SJCRH30 (cell line): ENCODE results near the gene CFAP43. TPM values are rescaled to one million over a fixed set of nuclear protein-coding genes. Genes with fewer than 3 reads are reported as not detected.
A peak's percentile ranks its signal among the peaks of the same experiment; 100 is the strongest.

ENCODE experiments used
- DNase-seq, 2 experiments: peaks; one replicate each; pipeline ENCODE4 v3.0.0-alpha.2; 2015 to 2020
- H3K27ac ChIP-seq: fragments of 250-450 bp; sonication (Bioruptor Pico); 2 replicates; pipeline ENCODE4 v1.5.1; 2020; ENCODE audit warnings: mild to moderate bottlenecking, moderate library complexity
- H3K27me3 ChIP-seq: fragments of 250-450 bp; sonication (Bioruptor Pico); 2 replicates; pipeline ENCODE4 v1.5.1; 2020; ENCODE audit warnings: mild to moderate bottlenecking, moderate library complexity
- H3K36me3 ChIP-seq: fragments of 250-450 bp; sonication (Bioruptor Pico); 2 replicates; pipeline ENCODE4 v1.5.1; 2020; ENCODE audit warnings: mild to moderate bottlenecking, moderate library complexity
- H3K4me1 ChIP-seq: fragments of 250-450 bp; sonication (Bioruptor Pico); 2 replicates; pipeline ENCODE4 v1.5.1; 2020; ENCODE audit warnings: mild to moderate bottlenecking, moderate library complexity
- H3K4me3 ChIP-seq: fragments of 250-450 bp; sonication (Bioruptor Pico); 2 replicates; pipeline ENCODE4 v1.5.1; 2020; ENCODE audit warnings: mild to moderate bottlenecking, moderate library complexity
- H3K9me3 ChIP-seq: fragments of 250-450 bp; sonication (Bioruptor Pico); replicated peaks from 2 replicates; pipeline ENCODE4 v1.5.1; 2020; ENCODE audit warnings: mild to moderate bottlenecking, moderate library complexity
- total RNA-seq: library from RNA; depleted of rRNA; stranded (reverse); fragments of >200 nt; shearing (Covaris generic); gene quantifications from 2 replicates; pipeline ENCODE4 v1.2.3, GENCODE V29; 2014; rRNA removed

The CFAP43 gene, protein sequence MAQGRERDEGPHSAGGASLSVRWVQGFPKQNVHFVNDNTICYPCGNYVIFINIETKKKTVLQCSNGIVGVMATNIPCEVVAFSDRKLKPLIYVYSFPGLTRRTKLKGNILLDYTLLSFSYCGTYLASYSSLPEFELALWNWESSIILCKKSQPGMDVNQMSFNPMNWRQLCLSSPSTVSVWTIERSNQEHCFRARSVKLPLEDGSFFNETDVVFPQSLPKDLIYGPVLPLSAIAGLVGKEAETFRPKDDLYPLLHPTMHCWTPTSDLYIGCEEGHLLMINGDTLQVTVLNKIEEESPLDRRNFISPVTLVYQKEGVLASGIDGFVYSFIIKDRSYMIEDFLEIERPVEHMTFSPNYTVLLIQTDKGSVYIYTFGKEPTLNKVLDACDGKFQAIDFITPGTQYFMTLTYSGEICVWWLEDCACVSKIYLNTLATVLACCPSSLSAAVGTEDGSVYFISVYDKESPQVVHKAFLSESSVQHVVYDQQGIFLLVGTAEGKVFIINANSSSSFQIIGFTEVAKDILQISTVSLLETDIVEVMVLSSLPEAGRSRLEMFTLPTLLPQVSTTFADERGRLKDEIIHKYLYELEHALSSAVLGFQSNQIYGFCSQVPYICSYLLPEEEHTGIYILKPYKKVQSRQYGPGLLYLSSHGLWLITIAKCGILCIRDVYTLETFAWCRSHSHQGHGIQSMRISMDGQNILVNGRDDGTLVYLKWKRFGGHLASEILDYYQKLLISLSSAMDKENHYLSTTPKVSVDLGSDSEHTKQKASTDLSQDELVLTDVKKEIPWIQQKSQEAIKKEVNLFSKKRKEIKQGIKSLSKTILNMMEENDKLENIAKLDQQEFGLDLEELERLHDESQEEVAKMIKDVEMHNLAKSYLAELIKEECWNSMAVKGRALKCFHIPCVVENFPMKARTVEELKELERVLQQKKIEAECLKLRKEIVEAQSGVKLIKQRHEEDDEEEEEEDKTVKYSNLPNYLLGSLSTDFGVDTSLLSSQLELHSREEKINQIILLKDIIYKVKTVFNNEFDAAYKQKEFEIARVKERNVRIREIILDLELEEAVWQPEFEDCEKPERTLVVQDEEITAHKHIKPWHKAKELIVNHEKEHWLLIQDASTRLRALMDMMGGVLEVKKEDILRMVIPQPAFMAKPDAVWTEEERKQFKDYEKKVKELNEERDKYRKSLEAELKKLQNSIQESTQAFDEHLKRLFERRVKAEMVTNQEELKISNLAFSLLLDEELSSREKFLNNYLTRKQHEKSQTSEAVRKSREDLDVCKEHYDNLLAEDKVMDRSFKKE (N-terminal part only)
- not detected in 2 replicates for total RNA-seq

DNA sequence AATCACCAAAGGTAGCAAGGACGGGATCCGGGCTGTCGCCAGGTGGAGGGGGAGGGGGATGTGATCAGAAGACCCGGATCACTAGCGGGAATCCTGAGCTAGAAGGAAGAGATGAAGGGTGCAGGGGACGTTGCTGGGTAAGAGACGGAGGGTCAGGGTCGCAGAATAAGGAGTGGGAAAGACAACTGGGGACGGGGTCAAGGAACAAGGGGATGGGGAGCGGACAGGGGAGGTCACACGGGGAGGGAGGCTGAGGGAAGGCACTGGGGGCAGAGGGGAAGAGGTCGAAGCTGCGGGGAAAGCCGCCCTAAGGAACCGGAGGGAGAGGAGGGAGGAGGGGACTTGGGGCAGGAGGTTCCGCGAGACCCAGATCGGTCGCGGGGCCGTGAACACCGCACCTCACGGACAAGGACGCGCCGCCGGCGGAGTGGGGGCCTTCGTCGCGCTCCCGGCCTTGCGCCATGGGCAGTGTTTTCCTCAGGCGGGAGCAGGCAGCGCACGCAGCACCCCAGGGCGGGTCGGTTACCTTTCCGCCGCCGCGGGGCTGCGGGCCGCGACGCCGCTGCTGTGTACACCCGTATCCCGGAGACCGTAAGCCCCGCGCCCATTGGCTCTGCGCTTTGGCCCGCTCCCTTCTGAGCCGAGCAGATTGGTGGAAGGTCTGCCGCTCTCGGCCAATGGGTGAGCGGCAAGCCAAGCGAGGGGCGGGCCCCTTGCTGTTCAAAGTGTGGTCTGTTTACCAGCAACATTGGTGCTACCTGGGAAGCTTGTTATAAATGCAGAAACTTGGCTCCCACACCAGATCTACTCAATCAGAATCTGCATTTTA lies at the start of gene CFAP43:
Gene CFAP43, minus strand, starts transcription at position 581 of the 829 bp plus-strand sequence. Its CDS starts 118 bp downstream, at position 463.
- no peaks in the 10 kb centered on the region; the same call in 1 of the 2 replicates for H3K9me3 ChIP-seq
- H3K4me3 ChIP-seq = peak within 1 kb of the TSS; percentile 71
- H3K36me3 ChIP-seq = no peaks in the 10 kb centered on the region
- DNase-seq = peak; percentile 93
- H3K27ac ChIP-seq = no peak within 1 kb of the TSS
- H3K27me3 ChIP-seq = no peaks in the 10 kb centered on the region
- no peaks in the 10 kb centered on the region for H3K4me1 ChIP-seq

DNA sequence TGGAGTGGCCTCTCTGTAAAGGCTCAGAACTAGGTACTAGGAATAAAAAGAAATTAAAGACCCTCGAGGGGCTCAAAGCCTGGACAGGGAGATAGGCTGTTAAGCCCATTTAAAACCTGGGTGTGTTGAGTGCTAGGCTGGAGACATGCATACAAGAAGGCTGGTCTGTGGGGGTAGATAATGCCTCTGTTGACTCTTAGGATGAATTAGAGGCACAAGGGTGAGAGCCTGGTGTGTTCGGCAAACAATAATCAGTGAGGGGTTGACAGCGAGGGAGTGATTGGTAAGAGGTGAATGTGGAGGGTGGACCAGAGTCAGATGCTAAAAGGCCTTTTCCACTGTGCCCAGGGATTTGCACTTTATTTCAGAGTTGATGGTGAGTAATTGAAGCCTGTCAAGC lies 49.5 kb upstream of the CFAP43 start:
- H3K4me1 ChIP-seq = peaks cover 2% of the 10 kb centered on the region; the same call in 1 of the 2 replicates
- no peaks in the 10 kb centered on the region for H3K36me3 ChIP-seq
- H3K27ac ChIP-seq = no peak overlapping the region
- H3K27me3 ChIP-seq = no peaks in the 10 kb centered on the region
- no peak for DNase-seq
- no peaks in the 10 kb centered on the region for H3K9me3 ChIP-seq
- H3K4me3 ChIP-seq = no peak overlapping the region

DNA sequence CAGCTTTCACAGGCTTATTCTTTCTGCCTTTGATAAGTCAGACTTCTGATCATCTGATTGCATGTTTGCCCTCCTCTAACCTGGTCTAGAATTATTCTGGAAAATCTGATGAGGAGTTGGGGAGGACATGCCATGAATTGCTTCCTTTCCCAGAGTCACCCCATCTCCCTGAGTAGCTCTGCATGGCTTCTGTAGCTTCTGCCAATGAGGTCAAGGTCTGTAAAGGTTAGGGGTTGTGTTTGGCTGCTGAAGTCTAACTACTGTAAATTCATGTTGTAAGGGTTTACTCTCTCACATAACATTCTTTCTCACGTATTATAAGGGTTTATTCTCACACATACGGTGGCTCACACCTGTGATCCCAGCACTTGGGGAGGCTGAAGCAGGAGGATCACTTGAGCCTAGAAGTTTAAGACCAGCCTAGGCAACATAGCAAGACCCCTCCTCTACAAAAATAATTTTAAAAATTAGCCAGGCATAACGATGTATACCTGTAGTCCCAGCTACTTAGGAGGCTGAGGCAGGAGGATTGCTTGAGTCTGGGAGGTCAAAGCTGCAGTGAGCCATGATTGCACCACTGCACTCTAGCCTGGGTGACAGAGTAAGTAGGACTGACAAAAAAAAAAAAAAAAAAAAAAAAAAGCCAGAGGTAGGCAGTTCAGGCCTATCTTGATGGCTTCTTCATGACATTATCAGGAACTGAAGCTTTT lies 47.5 kb upstream of the CFAP43 start:
- Histone ChIP-seq H3K36me3 (no peaks in the 10 kb centered on the region), H3K27me3 (no peaks in the 10 kb centered on the region), H3K4me1 (peaks cover 2% of the 10 kb centered on the region; the same call in 1 of the 2 replicates), H3K4me3 (no peak overlapping the region), H3K27ac (no peak overlapping the region), H3K9me3 (no peaks in the 10 kb centered on the region)
- no peak for DNase-seq

DNA sequence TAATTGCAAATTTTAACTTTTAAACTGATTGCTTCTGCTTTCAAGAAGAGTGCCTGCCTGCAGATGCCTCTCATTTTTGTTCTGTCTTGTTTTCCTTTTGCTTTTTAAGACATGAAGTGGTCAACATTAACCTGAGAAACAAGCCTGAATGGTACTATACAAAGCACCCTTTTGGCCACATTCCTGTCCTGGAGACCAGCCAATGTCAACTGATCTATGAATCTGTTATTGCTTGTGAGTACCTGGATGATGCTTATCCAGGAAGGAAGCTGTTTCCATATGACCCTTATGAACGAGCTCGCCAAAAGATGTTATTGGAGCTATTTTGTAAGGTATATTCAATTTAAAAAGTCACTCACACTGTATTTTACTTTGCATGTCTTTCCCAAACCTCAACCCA lies 45.6 kb upstream of the CFAP43 start:
- Histone ChIP-seq H3K4me1 (peaks cover 2% of the 10 kb centered on the region; the same call in 1 of the 2 replicates), H3K27ac (no peak overlapping the region), H3K9me3 (no peaks in the 10 kb centered on the region), H3K27me3 (no peaks in the 10 kb centered on the region), H3K4me3 (no peak overlapping the region), H3K36me3 (no peaks in the 10 kb centered on the region)
- DNase-seq = no peak

DNA sequence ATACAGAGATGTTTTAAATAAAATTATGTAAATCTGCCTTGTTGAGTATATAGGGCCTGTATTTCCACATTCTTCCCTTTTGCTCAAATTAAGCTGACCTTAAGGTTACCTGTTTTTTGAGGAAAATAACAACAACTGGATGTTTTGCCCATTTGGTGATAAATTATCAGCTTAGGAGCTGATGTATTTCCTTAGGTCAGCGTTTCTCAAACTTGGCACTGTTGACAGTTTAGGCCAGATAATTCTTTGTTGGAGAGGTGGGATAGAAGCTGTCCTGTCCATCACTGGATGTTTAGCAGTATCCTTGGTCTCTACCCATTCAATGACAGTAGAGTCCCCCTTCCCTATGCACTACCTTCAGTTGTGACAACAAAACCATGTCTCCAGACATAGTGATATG lies 44.0 kb upstream of the CFAP43 start:
- no peak overlapping the region for H3K27ac ChIP-seq
- no peaks in the 10 kb centered on the region for H3K36me3 ChIP-seq
- peaks cover 11% of the 10 kb centered on the region for H3K4me1 ChIP-seq
- no peak for DNase-seq
- no peaks in the 10 kb centered on the region for H3K27me3 ChIP-seq
- H3K9me3 ChIP-seq = no peaks in the 10 kb centered on the region
- H3K4me3 ChIP-seq = no peak overlapping the region

DNA sequence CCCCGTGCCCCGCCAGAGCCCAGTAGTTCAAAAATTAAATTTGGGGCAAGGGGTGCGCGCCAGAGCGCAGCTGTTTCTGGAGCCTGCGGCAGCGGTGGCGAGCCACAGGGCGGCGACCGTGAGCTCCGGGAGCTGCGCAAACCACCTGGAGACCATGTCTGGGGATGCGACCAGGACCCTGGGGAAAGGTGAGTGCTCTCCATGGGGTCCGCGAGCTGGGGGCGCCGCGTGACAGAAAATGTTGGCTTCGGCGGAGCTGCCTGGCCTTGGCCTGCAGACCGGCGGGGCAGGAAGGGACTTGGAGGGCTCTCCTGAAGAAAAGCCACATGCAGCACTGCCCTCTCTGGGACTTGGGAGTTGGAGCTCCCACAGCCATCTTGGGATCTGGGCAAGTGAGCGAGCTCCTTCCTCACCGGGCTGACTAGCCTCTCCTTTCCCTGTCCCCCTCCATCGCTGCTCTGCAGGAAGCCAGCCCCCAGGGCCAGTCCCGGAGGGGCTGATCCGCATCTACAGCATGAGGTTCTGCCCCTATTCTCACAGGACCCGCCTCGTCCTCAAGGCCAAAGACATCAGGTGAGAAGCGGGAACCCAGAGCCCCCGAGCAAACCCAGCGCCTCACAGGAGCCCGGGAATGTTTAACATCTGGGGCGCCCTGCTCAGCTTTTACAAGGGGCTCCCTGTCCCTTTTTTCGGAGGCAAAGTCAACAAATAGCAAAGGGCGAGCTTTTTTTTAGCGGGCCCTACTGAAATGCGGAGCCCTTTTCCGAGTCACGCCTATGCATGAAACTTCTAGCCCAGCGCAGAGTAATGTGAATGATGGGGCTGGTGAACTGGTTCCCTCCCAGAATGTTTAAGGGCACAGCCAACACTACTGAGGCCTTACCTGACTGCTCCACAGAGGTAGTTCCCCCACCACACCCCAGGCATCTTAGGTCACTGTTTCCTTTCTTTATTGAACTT lies 42.9 kb upstream of the CFAP43 start:
- no peaks in the 10 kb centered on the region for H3K27me3 ChIP-seq
- peaks cover 21% of the 10 kb centered on the region for H3K4me1 ChIP-seq
- no peak overlapping the region for H3K27ac ChIP-seq
- no peak overlapping the region for H3K4me3 ChIP-seq
- no peaks in the 10 kb centered on the region for H3K36me3 ChIP-seq
- H3K9me3 ChIP-seq = no peaks in the 10 kb centered on the region
- no peak for DNase-seq

DNA sequence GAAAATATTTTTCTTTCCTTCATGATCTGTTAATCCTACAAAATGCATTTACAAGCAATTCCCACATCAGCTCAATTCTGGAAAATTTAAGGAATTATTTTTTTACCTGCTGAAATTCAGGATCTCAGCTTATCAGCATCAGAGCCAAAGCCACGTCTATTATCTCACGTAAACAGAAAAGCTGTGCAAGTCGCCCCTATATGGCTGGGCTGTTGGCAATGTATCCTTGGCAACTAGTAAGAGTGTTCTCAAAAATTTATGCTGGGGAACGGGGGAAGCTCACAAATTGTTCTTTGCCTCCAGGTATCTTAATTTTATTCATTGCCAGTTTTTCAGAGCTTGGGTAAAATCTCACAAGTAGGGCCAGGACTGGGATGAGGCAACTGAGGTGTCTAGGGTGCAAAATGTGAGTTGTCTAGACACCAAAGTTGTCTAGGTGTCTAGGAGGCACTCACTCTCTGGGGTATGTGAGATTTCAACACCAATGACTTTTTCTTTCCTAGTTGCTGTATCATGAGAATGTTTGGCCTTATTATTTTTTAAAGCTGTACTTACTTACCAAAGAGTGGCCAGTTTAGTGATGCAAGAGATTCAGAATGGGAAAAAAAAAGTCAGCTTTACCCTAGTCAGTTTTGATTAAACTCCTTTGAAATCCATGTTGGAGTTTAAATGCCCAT lies 41.9 kb upstream of the CFAP43 start:
- peaks cover 21% of the 10 kb centered on the region for H3K4me1 ChIP-seq
- no peaks in the 10 kb centered on the region for H3K9me3 ChIP-seq
- no peak for DNase-seq
- no peaks in the 10 kb centered on the region for H3K36me3 ChIP-seq
- no peak overlapping the region for H3K4me3 ChIP-seq
- no peak overlapping the region for H3K27ac ChIP-seq
- no peaks in the 10 kb centered on the region for H3K27me3 ChIP-seq

DNA sequence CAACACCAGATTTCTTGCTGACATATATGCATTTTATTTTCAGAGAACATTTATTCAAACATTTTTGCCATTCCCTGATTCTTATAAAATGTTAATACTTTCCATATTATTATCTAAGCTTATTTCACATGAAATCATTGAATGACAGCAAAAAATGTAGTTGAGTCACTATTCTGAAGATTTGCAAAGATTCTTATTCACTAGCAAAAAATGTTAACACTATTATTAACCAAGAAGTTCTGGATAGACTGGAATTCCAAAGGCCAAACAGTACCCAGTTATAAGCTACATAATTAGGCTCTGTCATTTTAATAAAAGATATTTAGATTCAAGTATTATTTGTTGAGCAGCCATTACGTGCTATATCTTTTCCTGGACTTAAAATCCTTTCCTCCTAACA lies 41.1 kb upstream of the CFAP43 start:
- no peak overlapping the region for H3K27ac ChIP-seq
- H3K36me3 ChIP-seq = no peaks in the 10 kb centered on the region
- DNase-seq = no peak
- H3K27me3 ChIP-seq = no peaks in the 10 kb centered on the region
- peaks cover 21% of the 10 kb centered on the region for H3K4me1 ChIP-seq
- no peak overlapping the region for H3K4me3 ChIP-seq
- no peaks in the 10 kb centered on the region for H3K9me3 ChIP-seq

DNA sequence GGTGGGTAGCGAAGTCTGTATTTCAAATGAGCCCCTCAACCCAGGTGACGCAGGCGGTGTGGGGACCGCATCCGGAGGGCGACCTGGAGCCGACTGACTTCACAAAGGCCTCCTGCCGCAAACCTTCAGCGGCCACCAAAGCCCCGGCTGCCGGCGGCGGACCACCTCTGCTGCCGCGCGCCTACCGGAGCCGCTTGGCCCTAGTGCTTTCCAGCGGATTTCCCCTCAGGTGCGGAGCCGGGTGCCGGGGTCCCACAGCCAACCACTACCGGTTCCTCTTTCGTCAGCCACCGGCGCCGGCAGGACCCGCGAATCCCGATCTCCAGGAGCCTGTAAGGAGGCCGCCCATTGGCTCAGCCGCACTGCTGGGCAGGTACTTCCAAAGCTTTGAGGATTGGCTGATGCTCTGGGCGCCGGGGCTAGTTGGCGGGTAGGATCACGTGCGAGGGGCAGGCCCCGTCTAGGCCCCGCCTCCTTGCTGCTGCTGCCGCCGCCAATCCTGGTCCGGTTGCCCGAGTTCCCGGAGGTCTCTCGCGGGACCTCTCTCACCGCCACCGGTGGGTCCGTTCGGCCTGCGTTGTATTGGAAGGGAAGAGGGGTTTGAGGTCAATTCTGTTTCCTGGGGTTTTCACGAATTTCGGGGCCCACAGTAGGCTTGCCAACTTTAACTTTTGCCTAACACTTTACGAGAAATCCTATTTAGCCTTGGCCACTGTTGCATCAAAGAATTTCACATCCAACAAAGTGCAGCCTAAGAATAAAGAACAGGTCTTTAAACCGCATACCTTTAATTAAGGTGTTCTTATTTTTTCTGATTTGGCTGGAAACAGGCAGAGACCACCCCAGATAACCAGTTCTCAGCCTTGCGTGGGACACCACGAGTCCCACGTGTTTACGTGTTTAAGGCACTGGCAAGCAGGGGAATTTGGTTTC lies 36.8 kb upstream of the CFAP43 start, which contains the start of gene GSTO2:
Gene GSTO2, plus strand, starts transcription at position 472 of the 933 bp plus-strand sequence. CDS start 5,732 bp downstream, outside the sequence.
- Histone ChIP-seq H3K4me1 (peaks cover 19% of the 10 kb centered on the region), H3K9me3 (no peaks in the 10 kb centered on the region), H3K27me3 (no peaks in the 10 kb centered on the region), H3K36me3 (peaks cover 9% of the 10 kb centered on the region; the same call in 1 of the 2 replicates), H3K4me3 (peak within 1 kb of the TSS; percentile 66), H3K27ac (peak within 1 kb of the TSS; percentile 62)
- DNase-seq = peak; percentile 90 to 92

DNA sequence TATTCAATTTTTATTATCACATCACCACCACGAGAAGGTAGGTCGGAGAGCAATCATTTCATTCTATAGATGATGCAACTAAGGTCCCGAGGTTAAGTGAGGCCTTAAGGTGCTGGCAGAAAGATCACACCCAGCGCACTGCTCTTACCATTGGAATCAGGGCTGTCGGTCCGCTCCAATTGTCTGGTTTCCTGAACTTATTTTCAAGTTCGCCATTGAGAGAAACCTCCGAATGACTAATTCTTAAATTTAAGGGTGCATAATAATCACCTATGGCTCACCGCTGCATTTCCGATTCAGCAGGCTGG lies 36.2 kb upstream of the CFAP43 start:
- Histone ChIP-seq H3K36me3 (peaks cover 9% of the 10 kb centered on the region; the same call in 1 of the 2 replicates), H3K4me1 (peaks cover 19% of the 10 kb centered on the region), H3K27ac (peak overlapping the region; percentile 62; the same call in 1 of the 2 replicates), H3K4me3 (peak overlapping the region; percentile 66), H3K27me3 (no peaks in the 10 kb centered on the region), H3K9me3 (no peaks in the 10 kb centered on the region)
- DNase-seq = no peak

DNA sequence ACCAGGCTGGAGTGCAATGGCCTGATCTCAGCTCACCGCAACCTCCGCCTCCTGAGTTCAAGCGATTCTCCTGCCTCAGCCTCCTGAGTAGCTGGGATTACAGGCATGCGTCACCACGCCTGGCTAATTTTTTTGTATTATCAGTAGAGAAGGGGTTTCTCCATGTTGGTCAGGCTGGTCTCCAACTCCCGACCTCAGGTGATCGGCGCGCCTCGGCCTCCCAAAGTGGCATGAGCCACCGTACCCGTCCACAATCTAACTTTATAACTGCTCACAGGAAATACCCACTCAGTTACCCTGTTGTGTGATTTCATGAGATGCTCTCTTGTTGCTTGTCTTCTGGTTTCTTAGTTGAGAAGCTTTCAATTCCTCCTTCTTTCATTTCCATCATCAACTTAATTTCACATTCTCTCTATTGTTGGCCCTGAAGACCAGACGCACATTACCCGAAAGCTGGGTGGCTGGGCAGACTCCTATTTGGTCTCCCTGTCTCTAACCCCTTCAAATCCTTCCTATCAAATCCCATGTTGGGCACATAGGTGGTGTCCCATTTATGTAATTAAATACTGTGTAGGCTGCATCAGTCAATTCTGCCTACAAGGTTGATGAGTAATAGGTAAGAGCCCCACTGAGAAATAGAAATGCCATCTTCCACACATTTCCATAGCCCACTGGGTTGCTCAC lies 35.7 kb upstream of the CFAP43 start:
- no peak for DNase-seq
- H3K36me3 ChIP-seq = peaks cover 9% of the 10 kb centered on the region; the same call in 1 of the 2 replicates
- H3K27ac ChIP-seq = no peak overlapping the region
- H3K27me3 ChIP-seq = no peaks in the 10 kb centered on the region
- peak overlapping the region; percentile 66 for H3K4me3 ChIP-seq
- H3K9me3 ChIP-seq = no peaks in the 10 kb centered on the region
- peaks cover 19% of the 10 kb centered on the region for H3K4me1 ChIP-seq
